ENCODE measurements around the gene C5orf46.

C5orf46 gene

GRCh38 chr5:147856801-147857200, 49.5 kb downstream of the C5orf46 start:
- no peak for FAIRE-seq

GRCh38 chr5:147855774-147856069, 50.6 kb downstream of the C5orf46 start:
- no peak for FAIRE-seq

GRCh38 chr5:147854894-147855773, 51.2 kb downstream of the C5orf46 start:
- no peak for FAIRE-seq

- FAIRE-seq: no peak
Observed at GRCh38 chr5:147854331-147854730, 52.0 kb downstream of the C5orf46 start.

GRCh38 chr5:147853372-147853987, 52.9 kb downstream of the C5orf46 start:
- no peak for FAIRE-seq

- no peak for FAIRE-seq
Observed at GRCh38 chr5:147852365-147852764, 54.0 kb downstream of the C5orf46 start.

- FAIRE-seq: no peak
Observed at GRCh38 chr5:147851578-147851977, 54.8 kb downstream of the C5orf46 start.

GRCh38 chr5:147849226-147849625, 57.1 kb downstream of the C5orf46 start:
- no peak for FAIRE-seq

- FAIRE-seq: no peak
Observed at GRCh38 chr5:147845618-147846017, 60.7 kb downstream of the C5orf46 start.

GRCh38 chr5:147844846-147845245, 61.5 kb downstream of the C5orf46 start:
- no peak for FAIRE-seq

- no peak for FAIRE-seq
Observed at GRCh38 chr5:147842869-147843268, 63.5 kb downstream of the C5orf46 start.
